ENCODE measurements around the gene REEP6. TPM values are rescaled to one million over a fixed set of nuclear protein-coding genes. Genes with fewer than 3 reads are reported as not detected.

Gene REEP6
- total and polyA plus RNA-seq, 2 donors (not counting 1 experiment from before 2014, with no cell fraction given), result 0.47 to 0.99 TPM

GRCh38 chr19:1522838-1523237 is 31.9 kb downstream of the REEP6 start:
- Histone ChIP-seq H4K20me1 (ENCODE audit: control insufficient read depth, extremely low read depth, insufficient read depth, low read length) (no peaks in the 10 kb centered on the region), H3K27me3 (ENCODE audit: control insufficient read depth, insufficient read depth, low read length) (peaks cover 21% of the 10 kb centered on the region), H3K36me3 (ENCODE audit: control insufficient read depth, insufficient read depth, low read length) (no peaks in the 10 kb centered on the region), H3K9me3 (ENCODE audit: control insufficient read depth, insufficient read depth, low read depth, low read length) (no peaks in the 10 kb centered on the region), H3K4me3 (replicated peaks in 1 of 4; ENCODE audit: control extremely low read depth in 1 of 4, insufficient read depth in 1 of 4, low read depth in 3 of 4, low read length in 4 of 4) (no peak overlapping the region), H3K9ac (ENCODE audit: insufficient read depth, low read length) (no peak overlapping the region), H3K27ac (ENCODE audit: insufficient read depth, low read length) (no peak overlapping the region), H3K4me2 (ENCODE audit: extremely low read depth, insufficient read depth, low read length) (no peak overlapping the region), H3K4me1 (ENCODE audit: control insufficient read depth, extremely low read depth, insufficient read depth, low read length) (no peaks in the 10 kb centered on the region), H3K79me2 (ENCODE audit: control insufficient read depth, insufficient read depth, low read length) (no peaks in the 10 kb centered on the region), H2AFZ (ENCODE audit: low read length) (no peak overlapping the region)
- TF ChIP-seq EZH2 (IDR thresholded peaks at IDR 0.05; ENCODE audit: low read length, missing control alignments) (no peak), CTCF (conservative IDR thresholded peaks at IDR 0.05 in 1 of 2, IDR thresholded peaks at IDR 0.05 in 1 of 2; ENCODE audit: low read depth in 1 of 2, low read length in 2 of 2) (no peak)
- DNase-seq (ENCODE audit: low read depth in 2 of 2), result no peak

- H3K9ac ChIP-seq (ENCODE audit: insufficient read depth, low read length), result no peak within 1 kb of the TSS
- H3K9me3 ChIP-seq (ENCODE audit: control insufficient read depth, insufficient read depth, low read depth, low read length), result no peaks in the 10 kb centered on the region
- H3K4me3 ChIP-seq (replicated peaks in 1 of 4; ENCODE audit: control extremely low read depth in 1 of 4, insufficient read depth in 1 of 4, low read depth in 3 of 4, low read length in 4 of 4), result no peak within 1 kb of the TSS
- no peaks in the 10 kb centered on the region for H3K79me2 ChIP-seq (ENCODE audit: control insufficient read depth, insufficient read depth, low read length)
- DNase-seq (ENCODE audit: low read depth in 2 of 2), result no peak
- H2AFZ ChIP-seq (ENCODE audit: low read length), result no peak within 1 kb of the TSS
- no peaks in the 10 kb centered on the region for H4K20me1 ChIP-seq (ENCODE audit: control insufficient read depth, extremely low read depth, insufficient read depth, low read length)
- TF ChIP-seq EZH2 (IDR thresholded peaks at IDR 0.05; ENCODE audit: low read length, missing control alignments) (no peak), CTCF (conservative IDR thresholded peaks at IDR 0.05 in 1 of 2, IDR thresholded peaks at IDR 0.05 in 1 of 2; ENCODE audit: low read depth in 1 of 2, low read length in 2 of 2) (no peak)
- H3K4me1 ChIP-seq (ENCODE audit: control insufficient read depth, extremely low read depth, insufficient read depth, low read length), result no peaks in the 10 kb centered on the region
- H3K36me3 ChIP-seq (ENCODE audit: control insufficient read depth, insufficient read depth, low read length), result no peaks in the 10 kb centered on the region
- no peak within 1 kb of the TSS for H3K4me2 ChIP-seq (ENCODE audit: extremely low read depth, insufficient read depth, low read length)
- H3K27ac ChIP-seq (ENCODE audit: insufficient read depth, low read length), result no peak within 1 kb of the TSS
- peaks cover 18% of the 10 kb centered on the region for H3K27me3 ChIP-seq (ENCODE audit: control insufficient read depth, insufficient read depth, low read length)
Observed at GRCh38 chr19:1523412-1524286, 32.7 kb downstream of the REEP6 start, which contains the start of gene PLK5. TSS of gene PLK5 (plus strand) at chr19:1524077. CDS start at chr19:1526997, 2,920 bp downstream.

GRCh38 chr19:1524287-1524971 is 33.4 kb downstream of the REEP6 start:
- Histone ChIP-seq H3K36me3 (ENCODE audit: control insufficient read depth, insufficient read depth, low read length) (no peaks in the 10 kb centered on the region), H2AFZ (ENCODE audit: low read length) (no peak overlapping the region), H3K9ac (ENCODE audit: insufficient read depth, low read length) (no peak overlapping the region), H3K27me3 (ENCODE audit: control insufficient read depth, insufficient read depth, low read length) (peaks cover 18% of the 10 kb centered on the region), H3K27ac (ENCODE audit: insufficient read depth, low read length) (no peak overlapping the region), H3K4me1 (ENCODE audit: control insufficient read depth, extremely low read depth, insufficient read depth, low read length) (no peaks in the 10 kb centered on the region), H3K79me2 (ENCODE audit: control insufficient read depth, insufficient read depth, low read length) (no peaks in the 10 kb centered on the region), H3K4me3 (replicated peaks in 1 of 4; ENCODE audit: control extremely low read depth in 1 of 4, insufficient read depth in 1 of 4, low read depth in 3 of 4, low read length in 4 of 4) (no peak overlapping the region), H4K20me1 (ENCODE audit: control insufficient read depth, extremely low read depth, insufficient read depth, low read length) (no peaks in the 10 kb centered on the region), H3K9me3 (ENCODE audit: control insufficient read depth, insufficient read depth, low read depth, low read length) (no peaks in the 10 kb centered on the region), H3K4me2 (ENCODE audit: extremely low read depth, insufficient read depth, low read length) (no peak overlapping the region)
- no peak for DNase-seq (ENCODE audit: low read depth in 2 of 2)
- TF ChIP-seq EZH2 (IDR thresholded peaks at IDR 0.05; ENCODE audit: low read length, missing control alignments) (peak; percentile 94), CTCF (conservative IDR thresholded peaks at IDR 0.05 in 1 of 2, IDR thresholded peaks at IDR 0.05 in 1 of 2; ENCODE audit: low read depth in 1 of 2, low read length in 2 of 2) (no peak)
